ENCODE results near the gene JAZF1.

DNA sequence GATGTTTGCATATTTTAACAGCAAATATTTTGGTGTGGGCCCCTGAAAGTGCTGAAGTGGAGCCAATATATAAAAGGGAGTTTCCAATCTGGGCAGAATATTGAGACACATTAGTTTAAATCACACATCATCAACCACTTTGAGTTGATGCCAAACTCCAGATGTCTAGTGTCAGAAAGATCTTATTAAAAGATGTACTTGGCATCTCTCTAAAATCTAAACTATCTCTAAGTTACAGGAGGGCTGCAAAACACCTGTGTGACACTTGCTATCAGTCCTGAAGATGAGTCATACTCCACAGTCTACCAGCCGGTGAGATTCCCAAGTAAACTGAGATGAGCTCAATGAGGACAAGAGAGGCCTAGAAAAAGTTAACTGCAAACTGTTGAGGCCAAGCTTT lies 11.4 kb downstream of the JAZF1 start:
- TF ChIP-seq EZH2 (IDR thresholded peaks at IDR 0.05; ENCODE audit: low read depth): no peak
- TF ChIP-seq, protein P1, sequence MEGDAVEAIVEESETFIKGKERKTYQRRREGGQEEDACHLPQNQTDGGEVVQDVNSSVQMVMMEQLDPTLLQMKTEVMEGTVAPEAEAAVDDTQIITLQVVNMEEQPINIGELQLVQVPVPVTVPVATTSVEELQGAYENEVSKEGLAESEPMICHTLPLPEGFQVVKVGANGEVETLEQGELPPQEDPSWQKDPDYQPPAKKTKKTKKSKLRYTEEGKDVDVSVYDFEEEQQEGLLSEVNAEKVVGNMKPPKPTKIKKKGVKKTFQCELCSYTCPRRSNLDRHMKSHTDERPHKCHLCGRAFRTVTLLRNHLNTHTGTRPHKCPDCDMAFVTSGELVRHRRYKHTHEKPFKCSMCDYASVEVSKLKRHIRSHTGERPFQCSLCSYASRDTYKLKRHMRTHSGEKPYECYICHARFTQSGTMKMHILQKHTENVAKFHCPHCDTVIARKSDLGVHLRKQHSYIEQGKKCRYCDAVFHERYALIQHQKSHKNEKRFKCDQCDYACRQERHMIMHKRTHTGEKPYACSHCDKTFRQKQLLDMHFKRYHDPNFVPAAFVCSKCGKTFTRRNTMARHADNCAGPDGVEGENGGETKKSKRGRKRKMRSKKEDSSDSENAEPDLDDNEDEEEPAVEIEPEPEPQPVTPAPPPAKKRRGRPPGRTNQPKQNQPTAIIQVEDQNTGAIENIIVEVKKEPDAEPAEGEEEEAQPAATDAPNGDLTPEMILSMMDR (conservative IDR thresholded peaks at IDR 0.05): no peak

All from PC-9 (cell line).